Choroid plexus epithelial cell (primary cell): ENCODE measurements around the gene HAPLN1.
"Not testable (repeated sequence)": the region's sequence is repeated elsewhere in the genome, so short reads cannot be mapped to it uniquely, and the experiment has no call there.

Experiments used
- DNase-seq: peaks from one replicate; pipeline ENCODE4 v3.0.0-alpha.2; 2010; ENCODE audit warnings: low read depth
- H3K4me3 ChIP-seq: 2 replicates; pipeline ENCODE4 v1.5.1; 2011; ENCODE audit warnings: low read depth, mild to moderate bottlenecking, control low read depth, low read length, moderate library complexity
- CTCF ChIP-seq: conservative IDR thresholded peaks from 2 replicates; pipeline ENCODE4 v1.5.1; 2011; ENCODE audit warnings: low read depth, mild to moderate bottlenecking, control low read depth, inconsistent platforms, low read length, moderate library complexity

HAPLN1 gene

GRCh38 chr5:83745816-83746215 is 25.2 kb upstream of the HAPLN1 start:
- no peak for TF ChIP-seq CTCF
- DNase-seq = no peak
- H3K4me3 ChIP-seq = no peak overlapping the region

DNA sequence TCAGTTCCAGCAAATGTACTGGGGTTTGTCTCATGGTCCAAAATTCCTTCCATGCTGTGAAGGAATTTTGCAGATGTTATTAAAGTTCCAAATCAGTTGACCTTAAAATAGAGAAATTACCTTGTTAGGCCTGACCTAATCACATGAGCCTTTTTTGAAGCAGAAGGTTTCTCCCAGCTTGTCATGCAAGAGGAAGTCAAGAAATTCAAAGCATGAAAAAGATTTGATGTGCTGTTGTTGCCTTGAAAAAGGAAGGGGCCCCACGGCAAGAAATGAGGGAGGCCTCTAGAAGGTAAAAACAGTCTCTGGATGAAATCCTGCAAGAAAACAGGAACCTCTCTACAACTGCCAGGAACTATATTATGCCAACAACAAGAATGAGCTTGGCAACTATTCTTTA is 24.2 kb upstream of the HAPLN1 start:
- peak; percentile 70 for DNase-seq
- no peak for TF ChIP-seq CTCF

GRCh38 chr5:83742089-83742488 is 21.4 kb upstream of the HAPLN1 start:
- no peak for TF ChIP-seq CTCF
- DNase-seq = no peak
- no peak overlapping the region for H3K4me3 ChIP-seq

More for the DNA sequence above, 24.2 kb upstream of the HAPLN1 start:
- H3K4me3 ChIP-seq = no peak overlapping the region

GRCh38 chr5:83741571-83741970 is 20.9 kb upstream of the HAPLN1 start:
- no peak for TF ChIP-seq CTCF
- no peak for DNase-seq
- H3K4me3 ChIP-seq = no peak overlapping the region

DNA sequence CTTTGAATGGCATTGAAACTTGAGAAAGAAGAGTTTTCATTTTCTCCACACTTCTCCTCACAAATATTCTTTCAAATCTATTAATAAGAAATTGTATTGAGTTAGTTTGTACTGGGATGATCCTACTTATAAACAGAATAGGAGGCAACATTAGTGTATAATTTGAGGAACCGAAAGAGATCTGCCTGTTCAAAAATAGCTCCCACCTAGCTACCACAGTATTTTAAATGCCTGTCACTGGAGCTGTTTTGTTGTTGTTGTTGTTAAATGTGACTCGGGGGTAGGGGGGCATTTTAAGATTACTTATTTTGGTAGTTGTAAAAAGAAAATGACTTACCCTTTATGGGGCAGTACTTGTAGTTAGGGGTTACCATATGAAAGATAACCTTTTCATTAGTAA is 20.1 kb upstream of the HAPLN1 start:
- no peak for TF ChIP-seq CTCF
- DNase-seq = no peak
- H3K4me3 ChIP-seq = no peak overlapping the region

DNA sequence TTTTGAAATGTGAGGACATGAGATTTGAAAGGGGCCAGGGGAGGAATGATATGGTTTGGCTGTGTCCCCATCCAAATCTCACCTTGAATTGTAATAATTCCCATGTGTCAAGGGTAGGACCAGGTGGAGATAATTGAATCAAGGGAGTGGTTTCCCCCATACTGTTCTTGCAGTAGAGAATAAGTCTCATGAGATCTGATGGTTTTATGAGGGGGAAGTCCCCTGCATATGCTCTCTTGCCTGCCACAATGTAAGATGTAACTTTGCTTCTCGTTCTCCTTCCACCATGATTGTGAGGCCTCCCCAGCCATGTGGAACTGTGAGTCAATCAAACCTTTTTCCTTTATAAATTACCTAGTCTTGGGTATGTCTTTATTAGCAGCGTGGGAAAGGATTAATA is 15.5 kb upstream of the HAPLN1 start:
- DNase-seq, H3K4me3 ChIP-seq: not testable (repeated sequence)

- H3K4me3 ChIP-seq, DNase-seq: not testable (repeated sequence)
Measured at GRCh38 chr5:83735058-83735457, 14.4 kb upstream of the HAPLN1 start.

- no peak overlapping the region for H3K4me3 ChIP-seq
- DNase-seq = no peak
- TF ChIP-seq CTCF = no peak
Measured at GRCh38 chr5:83731638-83732037, 11.0 kb upstream of the HAPLN1 start.
